GM13976 (cell line): ENCODE measurements around the gene AUTS2.

Experiments used
- DNase-seq: peaks from one replicate; pipeline ENCODE4 v3.0.0; 2012; ENCODE audit warnings: low spot score
- CTCF ChIP-seq: IDR thresholded peaks from 2 replicates; pipeline ENCODE4 v1.5.1; 2012; ENCODE audit warnings: borderline replicate concordance, mild to moderate bottlenecking; ENCODE audit not compliant: insufficient read depth; ENCODE audit errors: extremely low read depth, missing control alignments, control extremely low read depth
- in situ Hi-C: fragments of 300-500 bp; cut with MboI; formaldehyde crosslinking; loops from one replicate; pipeline ENCODE4 v1.12.0; 2022; ENCODE audit warnings: low sequenced_read_pairs, mixed read lengths, inconsistent platforms; ENCODE audit not compliant: unreplicated experiment

AUTS2 gene

GRCh38 chr7:70539205-70539604 lies 940.9 kb downstream of the AUTS2 start:
- TF ChIP-seq CTCF, result no peak
- in situ Hi-C loops, result no loop called here
- DNase-seq, result no peak

GRCh38 chr7:70539617-70540016 lies 941.3 kb downstream of the AUTS2 start:
- DNase-seq, result no peak
- TF ChIP-seq CTCF, result no peak
- in situ Hi-C loops, result no loop called here

- TF ChIP-seq CTCF, result no peak
- in situ Hi-C loops, result no loop called here
- DNase-seq, result no peak
These were observed 942.4 kb downstream of the AUTS2 start for GRCh38 chr7:70540641-70541040.

- no peak for DNase-seq
- in situ Hi-C loops, result no loop called here
These were observed 944.6 kb downstream of the AUTS2 start for GRCh38 chr7:70542750-70543376.

GRCh38 chr7:70544016-70544415 lies 945.7 kb downstream of the AUTS2 start:
- TF ChIP-seq CTCF, result no peak
- in situ Hi-C loops, result no loop called here
- DNase-seq, result no peak

More at GRCh38 chr7:70542750-70543376, 944.6 kb downstream of the AUTS2 start:
- TF ChIP-seq CTCF, result no peak

GRCh38 chr7:70545214-70545613 lies 946.9 kb downstream of the AUTS2 start:
- in situ Hi-C loops, result no loop called here

More at GRCh38 chr7:70545214-70545613, 946.9 kb downstream of the AUTS2 start:
- peak; percentile 22 for DNase-seq
- no peak for TF ChIP-seq CTCF
